SU-DHL-6 (cell line): ENCODE data around the gene CYSTM1.

Experiments used
- H2AFZ ChIP-seq: fragments of 200-600 bp; sonication (generic); 2 replicates; pipeline ENCODE4 v1.6.1; 2014; ENCODE audit warnings: low read depth, mild to moderate bottlenecking, moderate library complexity, mixed read lengths, antibody characterized with exemption, low read length; ENCODE audit not compliant: severe bottlenecking
- H3F3A ChIP-seq: fragments of 200-600 bp; shearing (Covaris generic); 2 replicates; pipeline ENCODE4 v1.6.0; 2016; ENCODE audit warnings: antibody characterized with exemption, mild to moderate bottlenecking; ENCODE audit not compliant: insufficient read depth
- H3K27ac ChIP-seq: fragments of 200-600 bp; sonication (generic); 2 replicates; pipeline ENCODE4 v1.5.1; 2016; ENCODE audit warnings: low read depth, mild to moderate bottlenecking, low read length, moderate library complexity, mixed read lengths
- H3K27me3 ChIP-seq: fragments of 200-600 bp; sonication (generic), shearing (Covaris generic); 2 replicates; pipeline ENCODE4 v1.6.0; 2014; ENCODE audit warnings: mild to moderate bottlenecking, low read length
- H3K36me3 ChIP-seq: fragments of 200-600 bp; sonication (generic); 2 replicates; pipeline ENCODE4 v1.6.1; 2014; ENCODE audit warnings: mild to moderate bottlenecking, low read length, mixed read lengths
- H3K4me2 ChIP-seq: fragments of 300-600, 200-600 bp; shearing (Covaris generic), sonication (generic); 2 replicates; pipeline ENCODE4 v1.6.0; 2014; ENCODE audit warnings: low read length, low read depth, mild to moderate bottlenecking; ENCODE audit not compliant: poor library complexity, severe bottlenecking
- H3K4me3 ChIP-seq: fragments of 200-600 bp; sonication (generic); 2 replicates; pipeline ENCODE4 v1.5.1; 2014; ENCODE audit warnings: antibody characterized with exemption, low read length, mild to moderate bottlenecking, mixed read lengths; ENCODE audit not compliant: insufficient read depth, poor library complexity, severe bottlenecking
- H3K79me2 ChIP-seq: fragments of 200-600 bp; sonication (generic); 2 replicates; pipeline ENCODE4 v1.6.1; 2014; ENCODE audit warnings: mild to moderate bottlenecking, low read length, moderate library complexity; ENCODE audit not compliant: insufficient read depth
- H3K9ac ChIP-seq: fragments of 200-600 bp; sonication (generic); 2 replicates; pipeline ENCODE4 v1.7.0; 2014; ENCODE audit warnings: mild to moderate bottlenecking, low read length
- H3K9me2 ChIP-seq: fragments of 200-600 bp; sonication (generic); replicated peaks from 2 replicates; pipeline ENCODE4 v1.6.1; 2014; ENCODE audit warnings: low read length; ENCODE audit not compliant: insufficient read depth
- H3K9me3 ChIP-seq: fragments of 200-600 bp; sonication (generic); 2 replicates; pipeline ENCODE4 v1.6.1; 2014; ENCODE audit warnings: low read length, mixed read lengths; ENCODE audit not compliant: insufficient read depth
- H4K20me1 ChIP-seq: fragments of 200-600 bp; sonication (generic); 2 replicates; pipeline ENCODE4 v1.6.1; 2014; ENCODE audit warnings: low read depth, mild to moderate bottlenecking, antibody characterized with exemption, low read length, moderate library complexity, mixed read lengths
- EZH2phosphoT487 ChIP-seq: fragments of 200-600 bp; sonication (generic), shearing (Covaris generic); conservative IDR thresholded peaks from 2 replicates; pipeline ENCODE4 v1.6.1; 2018; ENCODE audit warnings: mild to moderate bottlenecking, antibody characterized with exemption, low read length, moderate library complexity, mixed read lengths
- TF ChIP-seq, protein P1 (sequence below): fragments of 200-600 bp; sonication (generic); IDR thresholded peaks from one replicate; pipeline ENCODE4 v1.5.1; 2017; ENCODE audit warnings: antibody characterized with exemption, mild to moderate bottlenecking, low read length, moderate library complexity; ENCODE audit not compliant: insufficient read depth, poor library complexity, severe bottlenecking

Gene CYSTM1

DNA sequence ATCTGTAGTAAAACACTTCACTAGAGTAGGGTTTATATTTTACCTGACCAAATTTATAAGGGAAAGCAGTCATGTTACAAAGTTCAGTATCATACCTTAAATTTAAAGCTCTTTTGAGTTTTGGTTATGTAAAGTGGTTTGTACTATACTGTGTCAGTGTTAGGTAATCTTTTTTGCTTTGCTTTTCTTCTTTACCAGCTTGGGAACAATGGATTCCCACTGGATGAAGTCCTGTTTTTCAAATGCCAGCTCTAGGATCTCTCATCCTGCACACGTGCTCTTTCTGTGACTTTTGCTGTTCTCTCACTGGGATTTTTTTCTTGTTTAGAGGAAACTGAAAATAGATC, 15.9 kb downstream of the CYSTM1 start:
- H3K79me2 ChIP-seq = no peaks in the 10 kb centered on the region
- H3K27ac ChIP-seq = no peak overlapping the region
- TF ChIP-seq, protein P1, sequence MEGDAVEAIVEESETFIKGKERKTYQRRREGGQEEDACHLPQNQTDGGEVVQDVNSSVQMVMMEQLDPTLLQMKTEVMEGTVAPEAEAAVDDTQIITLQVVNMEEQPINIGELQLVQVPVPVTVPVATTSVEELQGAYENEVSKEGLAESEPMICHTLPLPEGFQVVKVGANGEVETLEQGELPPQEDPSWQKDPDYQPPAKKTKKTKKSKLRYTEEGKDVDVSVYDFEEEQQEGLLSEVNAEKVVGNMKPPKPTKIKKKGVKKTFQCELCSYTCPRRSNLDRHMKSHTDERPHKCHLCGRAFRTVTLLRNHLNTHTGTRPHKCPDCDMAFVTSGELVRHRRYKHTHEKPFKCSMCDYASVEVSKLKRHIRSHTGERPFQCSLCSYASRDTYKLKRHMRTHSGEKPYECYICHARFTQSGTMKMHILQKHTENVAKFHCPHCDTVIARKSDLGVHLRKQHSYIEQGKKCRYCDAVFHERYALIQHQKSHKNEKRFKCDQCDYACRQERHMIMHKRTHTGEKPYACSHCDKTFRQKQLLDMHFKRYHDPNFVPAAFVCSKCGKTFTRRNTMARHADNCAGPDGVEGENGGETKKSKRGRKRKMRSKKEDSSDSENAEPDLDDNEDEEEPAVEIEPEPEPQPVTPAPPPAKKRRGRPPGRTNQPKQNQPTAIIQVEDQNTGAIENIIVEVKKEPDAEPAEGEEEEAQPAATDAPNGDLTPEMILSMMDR = no peak
- no peak for TF ChIP-seq EZH2phosphoT487
- no peak overlapping the region for H3K4me2 ChIP-seq
- no peaks in the 10 kb centered on the region for H4K20me1 ChIP-seq
- H3K27me3 ChIP-seq = no peaks in the 10 kb centered on the region
- H3K4me3 ChIP-seq = no peak overlapping the region
- H3K9ac ChIP-seq = no peak overlapping the region
- H3K9me2 ChIP-seq = no peaks in the 10 kb centered on the region
- H3F3A ChIP-seq = no peaks in the 10 kb centered on the region
- H3K9me3 ChIP-seq = no peaks in the 10 kb centered on the region
- no peak overlapping the region for H2AFZ ChIP-seq
- no peaks in the 10 kb centered on the region for H3K36me3 ChIP-seq

DNA sequence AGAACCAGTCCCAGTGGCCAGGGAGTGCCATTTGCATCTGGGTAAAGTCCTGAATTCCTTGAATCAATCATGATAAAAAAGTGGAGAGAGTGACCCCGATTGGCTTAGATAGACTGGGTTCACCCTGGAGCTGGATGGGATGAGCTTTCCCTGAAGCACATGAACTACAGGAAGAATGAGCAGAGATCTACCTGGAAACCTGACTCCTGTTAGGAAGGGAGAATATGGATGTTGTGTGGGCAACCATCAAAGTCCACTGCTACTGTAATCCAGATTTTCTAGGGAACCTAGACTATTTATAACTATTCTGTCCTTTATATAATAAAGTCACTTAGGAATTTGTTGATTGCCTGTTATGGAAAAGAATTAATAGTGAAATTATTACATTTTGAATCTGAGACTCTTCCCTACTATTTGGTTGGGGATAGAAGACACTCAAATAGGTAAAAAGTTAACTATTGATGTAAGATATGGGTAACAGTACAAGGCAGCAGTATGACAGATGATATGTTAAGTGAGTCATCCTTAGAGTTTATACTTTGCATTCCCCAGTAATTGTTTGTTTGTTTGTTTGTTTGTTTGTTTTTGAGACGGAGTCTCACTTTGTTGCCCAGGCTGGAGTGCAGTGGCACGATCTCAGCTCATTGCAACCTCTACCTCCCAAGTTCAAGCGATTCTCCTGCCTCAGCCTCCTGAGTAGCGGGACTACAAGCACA, 17.9 kb downstream of the CYSTM1 start:
- no peak overlapping the region for H2AFZ ChIP-seq
- TF ChIP-seq EZH2phosphoT487 = no peak
- TF ChIP-seq, protein P1 = no peak
- H3K4me2 ChIP-seq = no peak overlapping the region
- no peaks in the 10 kb centered on the region for H4K20me1 ChIP-seq
- no peak overlapping the region for H3K4me3 ChIP-seq
- H3K36me3 ChIP-seq = no peaks in the 10 kb centered on the region
- H3K79me2 ChIP-seq = no peaks in the 10 kb centered on the region
- H3F3A ChIP-seq = no peaks in the 10 kb centered on the region
- no peaks in the 10 kb centered on the region for H3K9me2 ChIP-seq
- H3K9ac ChIP-seq = no peak overlapping the region
- H3K27me3 ChIP-seq = no peaks in the 10 kb centered on the region
- no peaks in the 10 kb centered on the region for H3K9me3 ChIP-seq
- no peak overlapping the region for H3K27ac ChIP-seq

DNA sequence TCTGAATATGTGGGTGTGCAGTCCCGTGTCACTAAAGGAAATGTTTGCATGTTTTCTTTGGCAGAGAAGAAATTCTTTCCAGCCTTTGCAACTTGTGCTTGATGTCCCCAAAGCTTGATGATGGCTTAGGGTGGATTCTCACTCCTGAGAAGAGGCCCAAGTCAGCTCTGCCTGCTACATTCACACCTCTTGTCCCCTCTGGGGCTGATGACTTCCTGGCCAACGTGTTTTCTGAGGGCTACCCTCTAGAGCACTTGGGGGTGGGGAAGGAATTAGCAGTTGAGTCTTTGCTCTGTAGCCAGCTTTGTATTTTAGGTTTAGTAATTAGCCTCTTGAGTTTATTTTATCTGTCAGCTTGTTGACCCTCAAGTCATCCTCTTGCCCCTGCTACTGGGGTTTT, 19.7 kb downstream of the CYSTM1 start:
- Histone ChIP-seq H3K9me3 (no peaks in the 10 kb centered on the region), H2AFZ (no peak overlapping the region), H3K9me2 (no peaks in the 10 kb centered on the region), H3K27ac (no peak overlapping the region), H3K4me3 (no peak overlapping the region), H4K20me1 (no peaks in the 10 kb centered on the region), H3K79me2 (no peaks in the 10 kb centered on the region), H3K36me3 (no peaks in the 10 kb centered on the region), H3K9ac (no peak overlapping the region), H3F3A (no peaks in the 10 kb centered on the region), H3K4me2 (no peak overlapping the region), H3K27me3 (no peaks in the 10 kb centered on the region)
- no peak for TF ChIP-seq EZH2phosphoT487
- TF ChIP-seq, protein P1 = no peak
